ENCODE measurements around the gene POU2AF1. TPM values are rescaled to one million over a fixed set of nuclear protein-coding genes. Genes with fewer than 3 reads are reported as not detected.

POU2AF1 gene, protein sequence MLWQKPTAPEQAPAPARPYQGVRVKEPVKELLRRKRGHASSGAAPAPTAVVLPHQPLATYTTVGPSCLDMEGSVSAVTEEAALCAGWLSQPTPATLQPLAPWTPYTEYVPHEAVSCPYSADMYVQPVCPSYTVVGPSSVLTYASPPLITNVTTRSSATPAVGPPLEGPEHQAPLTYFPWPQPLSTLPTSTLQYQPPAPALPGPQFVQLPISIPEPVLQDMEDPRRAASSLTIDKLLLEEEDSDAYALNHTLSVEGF
- polyA plus RNA-seq (2013) = 0.88 TPM

DNA sequence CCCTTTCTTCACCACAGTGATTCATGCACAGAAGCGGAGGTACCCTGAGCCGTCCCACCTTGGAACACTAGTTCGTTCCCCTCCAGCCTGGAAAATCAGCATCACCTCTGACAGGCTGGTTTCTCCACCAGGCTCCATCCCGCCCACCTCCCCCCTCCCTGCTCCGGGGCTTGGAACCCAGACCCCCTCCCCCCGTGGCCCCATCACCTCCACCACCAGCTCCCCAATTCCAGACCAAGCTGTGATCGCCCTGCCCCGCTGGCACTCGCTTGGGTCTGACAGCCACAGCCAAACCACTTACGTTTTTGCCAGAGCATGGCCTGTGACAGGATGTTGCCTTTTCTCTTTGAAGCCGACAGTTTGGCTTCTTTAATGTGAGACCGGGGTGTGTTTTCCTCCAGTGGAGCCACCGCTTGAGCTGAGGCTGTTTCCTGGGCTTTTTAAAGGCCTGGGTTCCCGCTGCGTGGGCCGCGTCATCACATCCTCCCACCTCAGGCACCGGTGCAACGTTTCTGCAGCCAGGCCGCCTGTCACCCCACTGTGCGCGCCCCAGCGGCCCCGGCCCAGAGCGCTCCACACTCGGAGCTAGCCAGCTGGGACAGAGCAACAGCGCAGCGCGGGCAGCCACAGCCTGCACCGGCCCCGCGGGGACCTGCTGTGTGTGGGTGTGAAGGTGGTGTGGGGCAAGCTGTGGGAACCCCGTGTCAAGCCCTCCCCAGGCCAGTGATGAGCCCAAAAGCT, at the start of gene POU2AF1:
TSS of gene POU2AF1 (minus strand) at position 415 of the 741 bp plus-strand sequence. CDS start at position 317, 98 bp downstream.
- peak within 1 kb of the TSS in 1 of 2 experiments; percentile 14 for H3K27ac ChIP-seq (ENCODE audit: insufficient read depth in 1 of 2, low read depth in 1 of 2, low read length in 2 of 2, poor library complexity in 1 of 2, severe bottlenecking in 2 of 2)
- ChIA-PET CTCF (interaction anchor here (1.3 to 1.6 kb wide), 2 partner anchors 38 to 50 kb away, joined by 4 to 5 read pairs; no protein-coding TSS in a partner anchor), POLR2A (no interaction called here)
- WGBS (ENCODE audit: insufficient coverage) = 53% methylated on average over 18 of the region's 33 CpGs
- H3K4me1 ChIP-seq (ENCODE audit: control extremely low read depth in 1 of 4, control insufficient read depth in 4 of 4, insufficient read depth in 4 of 4, low read length in 3 of 4) = peaks cover 0 to 13% (median 3%) of the 10 kb centered on the region in 4 experiments
- no peaks in the 10 kb centered on the region for H3K36me3 ChIP-seq (ENCODE audit: control insufficient read depth in 4 of 4, insufficient read depth in 4 of 4, low read length in 3 of 4)
- H3K9me3 ChIP-seq (ENCODE audit: control extremely low read depth in 1 of 5, control insufficient read depth in 4 of 5, insufficient read depth in 2 of 5, low read depth in 1 of 5, low read length in 4 of 5) = no peaks in the 10 kb centered on the region
- peak within 1 kb of the TSS in 3 of 7 experiments; percentile 6 to 30 (median 8) for H3K4me3 ChIP-seq (ENCODE audit: control insufficient read depth in 1 of 7, extremely low read depth in 1 of 7, insufficient read depth in 4 of 7, low read depth in 2 of 7, low read length in 6 of 7)
- H3K27me3 ChIP-seq (replicated peaks in 2 of 5; ENCODE audit: control insufficient read depth in 4 of 5, insufficient read depth in 5 of 5, low read length in 4 of 5) = peaks cover 0 to 5% (median 0%) of the 10 kb centered on the region in 5 experiments
- peak in 2 of 3 donors; percentile 49 to 62 for DNase-seq

DNA sequence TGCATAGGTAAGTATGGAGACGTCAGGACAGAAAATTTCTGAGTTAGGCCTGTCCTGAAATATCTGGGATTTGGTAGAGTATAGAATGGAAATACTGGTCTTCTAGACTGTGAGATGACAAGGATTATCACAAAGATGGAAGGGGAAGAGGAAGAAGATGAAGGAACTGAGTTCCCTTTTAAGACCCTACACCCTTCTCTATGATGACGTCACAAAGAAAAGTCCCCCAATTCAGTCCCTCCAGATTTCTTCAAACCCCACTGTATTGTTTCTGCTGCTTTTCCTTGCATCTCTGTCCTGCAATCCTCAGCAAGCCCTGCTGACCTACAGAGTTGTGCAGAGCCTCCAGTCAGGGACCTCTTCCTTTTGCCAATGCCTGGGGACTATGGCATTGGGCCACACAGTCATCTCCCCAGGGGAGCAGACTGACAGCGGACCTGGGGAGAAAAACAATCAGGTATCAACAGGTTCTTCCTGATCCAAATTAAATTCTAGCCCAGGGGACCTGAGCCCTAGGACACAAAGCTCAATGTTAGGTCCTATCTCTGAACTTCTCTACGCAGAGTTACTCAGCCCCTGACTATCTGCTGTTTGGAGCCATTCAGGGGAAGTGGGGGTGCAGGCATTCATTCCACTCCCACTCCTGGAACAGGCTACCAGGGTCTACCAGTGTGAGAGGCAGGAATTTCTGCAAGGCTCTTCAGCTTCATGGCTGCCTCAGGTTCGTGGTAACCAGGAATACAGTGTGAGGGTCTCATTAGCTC, 49.2 kb upstream of the POU2AF1 start:
- H3K27me3 ChIP-seq (replicated peaks in 2 of 5; ENCODE audit: control insufficient read depth in 4 of 5, insufficient read depth in 5 of 5, low read length in 4 of 5) = peaks cover 0 to 3% (median 0%) of the 10 kb centered on the region in 5 experiments
- no peaks in the 10 kb centered on the region for H3K36me3 ChIP-seq (ENCODE audit: control insufficient read depth in 4 of 4, insufficient read depth in 4 of 4, low read length in 3 of 4)
- 93% methylated on average over 3 of the region's 5 CpGs for WGBS (ENCODE audit: insufficient coverage)
- no peak overlapping the region for H3K4me3 ChIP-seq (ENCODE audit: control insufficient read depth in 1 of 7, extremely low read depth in 1 of 7, insufficient read depth in 4 of 7, low read depth in 2 of 7, low read length in 6 of 7)
- peaks cover 0 to 4% (median 0%) of the 10 kb centered on the region in 4 experiments for H3K4me1 ChIP-seq (ENCODE audit: control extremely low read depth in 1 of 4, control insufficient read depth in 4 of 4, insufficient read depth in 4 of 4, low read length in 3 of 4)
- POLR2A ChIA-PET = no interaction called here
- CTCF ChIA-PET = interaction anchor here (0.8 to 4.0 kb wide), 14 partner anchors 9 to 989 kb away, joined by 3 to 28 read pairs (median 4); partner anchors contain the start of gene POU2AF1
- no peaks in the 10 kb centered on the region for H3K9me3 ChIP-seq (ENCODE audit: control extremely low read depth in 1 of 5, control insufficient read depth in 4 of 5, insufficient read depth in 2 of 5, low read depth in 1 of 5, low read length in 4 of 5)
- H3K27ac ChIP-seq (ENCODE audit: insufficient read depth in 1 of 2, low read depth in 1 of 2, low read length in 2 of 2, poor library complexity in 1 of 2, severe bottlenecking in 2 of 2) = no peak overlapping the region
- DNase-seq = no peak

DNA sequence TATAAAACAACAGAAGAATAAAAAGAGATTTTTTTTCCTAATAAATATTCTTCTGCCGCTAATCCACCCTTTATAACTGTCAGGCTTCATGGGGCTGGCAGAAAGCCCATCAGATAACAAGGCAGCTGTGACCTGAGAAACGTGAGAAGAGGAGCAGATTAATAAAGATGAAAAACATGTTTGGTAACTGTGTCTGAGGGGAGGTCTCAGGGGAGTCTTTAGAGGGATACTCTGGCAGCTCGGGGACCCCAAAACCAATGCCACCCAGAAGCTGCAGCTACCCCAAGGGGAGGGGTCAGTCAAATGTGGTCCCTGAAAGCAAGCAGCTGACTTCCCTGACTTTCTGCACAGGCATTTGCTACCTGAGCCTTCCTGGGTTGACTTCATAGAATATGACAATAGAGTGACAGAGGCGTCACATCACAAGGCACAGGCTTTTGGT, 48.4 kb upstream of the POU2AF1 start:
- Histone ChIP-seq H3K4me3 (ENCODE audit: control insufficient read depth in 1 of 7, extremely low read depth in 1 of 7, insufficient read depth in 4 of 7, low read depth in 2 of 7, low read length in 6 of 7) (no peak overlapping the region), H3K36me3 (ENCODE audit: control insufficient read depth in 4 of 4, insufficient read depth in 4 of 4, low read length in 3 of 4) (no peaks in the 10 kb centered on the region), H3K27me3 (replicated peaks in 2 of 5; ENCODE audit: control insufficient read depth in 4 of 5, insufficient read depth in 5 of 5, low read length in 4 of 5) (peaks cover 0 to 3% (median 0%) of the 10 kb centered on the region in 5 experiments), H3K9me3 (ENCODE audit: control extremely low read depth in 1 of 5, control insufficient read depth in 4 of 5, insufficient read depth in 2 of 5, low read depth in 1 of 5, low read length in 4 of 5) (no peaks in the 10 kb centered on the region), H3K4me1 (ENCODE audit: control extremely low read depth in 1 of 4, control insufficient read depth in 4 of 4, insufficient read depth in 4 of 4, low read length in 3 of 4) (peaks cover 0 to 4% (median 0%) of the 10 kb centered on the region in 4 experiments), H3K27ac (ENCODE audit: insufficient read depth in 1 of 2, low read depth in 1 of 2, low read length in 2 of 2, poor library complexity in 1 of 2, severe bottlenecking in 2 of 2) (no peak overlapping the region)
- WGBS (ENCODE audit: insufficient coverage) = 83% methylated on average over 2 of the region's 4 CpGs
- DNase-seq = peak in 2 of 3 donors; percentile 57 to 61
- ChIA-PET CTCF (interaction anchor here (0.9 to 12.3 kb wide), 9 partner anchors 9 to 145 kb away, joined by 3 to 176 read pairs (median 4); no protein-coding TSS in a partner anchor), POLR2A (no interaction called here)

DNA sequence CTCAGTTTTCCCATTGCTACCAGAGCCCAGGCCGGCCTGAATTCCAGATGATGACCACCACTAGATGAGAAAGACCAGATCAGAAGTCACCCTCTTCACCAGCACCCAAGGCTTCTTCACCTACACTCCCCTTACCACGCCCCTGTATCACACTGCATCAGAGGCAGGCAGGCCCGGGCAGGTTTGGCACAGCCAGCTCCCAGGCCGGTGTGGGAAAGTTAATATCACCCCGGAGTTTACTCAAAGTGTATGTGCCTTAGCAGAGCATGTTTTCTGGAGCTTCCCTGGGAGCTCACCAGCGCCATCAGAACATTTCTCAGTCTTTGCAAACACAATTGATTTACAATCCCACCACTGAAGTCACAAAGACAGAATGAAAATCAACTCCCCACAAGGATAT, 47.5 kb upstream of the POU2AF1 start:
- ChIA-PET POLR2A (no interaction called here), CTCF (interaction anchor here (0.6 to 12.3 kb wide), 10 partner anchors 9 to 905 kb away, joined by 3 to 176 read pairs (median 4); no protein-coding TSS in a partner anchor)
- no peak overlapping the region for H3K4me3 ChIP-seq (ENCODE audit: control insufficient read depth in 1 of 7, extremely low read depth in 1 of 7, insufficient read depth in 4 of 7, low read depth in 2 of 7, low read length in 6 of 7)
- H3K4me1 ChIP-seq (ENCODE audit: control extremely low read depth in 1 of 4, control insufficient read depth in 4 of 4, insufficient read depth in 4 of 4, low read length in 3 of 4) = peaks cover 0 to 4% (median 0%) of the 10 kb centered on the region in 4 experiments
- peaks cover 0 to 3% (median 0%) of the 10 kb centered on the region in 5 experiments for H3K27me3 ChIP-seq (replicated peaks in 2 of 5; ENCODE audit: control insufficient read depth in 4 of 5, insufficient read depth in 5 of 5, low read length in 4 of 5)
- H3K36me3 ChIP-seq (ENCODE audit: control insufficient read depth in 4 of 4, insufficient read depth in 4 of 4, low read length in 3 of 4) = no peaks in the 10 kb centered on the region
- no peak overlapping the region for H3K27ac ChIP-seq (ENCODE audit: insufficient read depth in 1 of 2, low read depth in 1 of 2, low read length in 2 of 2, poor library complexity in 1 of 2, severe bottlenecking in 2 of 2)
- H3K9me3 ChIP-seq (ENCODE audit: control extremely low read depth in 1 of 5, control insufficient read depth in 4 of 5, insufficient read depth in 2 of 5, low read depth in 1 of 5, low read length in 4 of 5) = no peaks in the 10 kb centered on the region
- no peak for DNase-seq
- 96% methylated on average over 6 of the region's 6 CpGs for WGBS (ENCODE audit: insufficient coverage)

DNA sequence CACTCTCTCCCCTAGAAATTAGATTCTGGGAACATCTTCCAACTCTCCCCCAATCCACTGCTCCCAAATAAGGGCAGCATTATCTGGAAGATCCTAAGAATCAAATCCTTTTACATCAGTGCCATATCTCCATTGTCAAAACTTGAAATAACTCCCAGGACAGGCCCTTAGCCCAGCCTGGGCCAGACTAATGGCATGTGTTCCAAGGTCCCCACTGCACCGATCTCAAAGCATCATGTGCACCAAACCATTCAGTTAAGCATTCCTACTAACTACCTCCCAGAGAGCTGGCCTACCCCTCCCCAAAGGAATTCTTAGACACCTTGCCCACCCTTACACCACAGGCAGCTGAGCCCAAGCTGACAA, 44.2 kb upstream of the POU2AF1 start:
- no peak for DNase-seq
- Histone ChIP-seq H3K4me1 (ENCODE audit: control extremely low read depth in 1 of 4, control insufficient read depth in 4 of 4, insufficient read depth in 4 of 4, low read length in 3 of 4) (peaks cover 0 to 4% (median under 1%) of the 10 kb centered on the region in 4 experiments), H3K27ac (ENCODE audit: insufficient read depth in 1 of 2, low read depth in 1 of 2, low read length in 2 of 2, poor library complexity in 1 of 2, severe bottlenecking in 2 of 2) (no peak overlapping the region), H3K27me3 (replicated peaks in 2 of 5; ENCODE audit: control insufficient read depth in 4 of 5, insufficient read depth in 5 of 5, low read length in 4 of 5) (peaks cover 0 to 3% (median 0%) of the 10 kb centered on the region in 5 experiments), H3K4me3 (ENCODE audit: control insufficient read depth in 1 of 7, extremely low read depth in 1 of 7, insufficient read depth in 4 of 7, low read depth in 2 of 7, low read length in 6 of 7) (no peak overlapping the region), H3K36me3 (ENCODE audit: control insufficient read depth in 4 of 4, insufficient read depth in 4 of 4, low read length in 3 of 4) (no peaks in the 10 kb centered on the region), H3K9me3 (ENCODE audit: control extremely low read depth in 1 of 5, control insufficient read depth in 4 of 5, insufficient read depth in 2 of 5, low read depth in 1 of 5, low read length in 4 of 5) (no peaks in the 10 kb centered on the region)
- ChIA-PET CTCF (interaction anchor here (0.9 to 12.3 kb wide), 16 partner anchors 9 to 957 kb away, joined by 3 to 176 read pairs (median 5); partner anchors contain the start of gene POU2AF3), POLR2A (no interaction called here)
- 100% methylated on average over 1 of the region's 1 CpG for WGBS (ENCODE audit: insufficient coverage)

DNA sequence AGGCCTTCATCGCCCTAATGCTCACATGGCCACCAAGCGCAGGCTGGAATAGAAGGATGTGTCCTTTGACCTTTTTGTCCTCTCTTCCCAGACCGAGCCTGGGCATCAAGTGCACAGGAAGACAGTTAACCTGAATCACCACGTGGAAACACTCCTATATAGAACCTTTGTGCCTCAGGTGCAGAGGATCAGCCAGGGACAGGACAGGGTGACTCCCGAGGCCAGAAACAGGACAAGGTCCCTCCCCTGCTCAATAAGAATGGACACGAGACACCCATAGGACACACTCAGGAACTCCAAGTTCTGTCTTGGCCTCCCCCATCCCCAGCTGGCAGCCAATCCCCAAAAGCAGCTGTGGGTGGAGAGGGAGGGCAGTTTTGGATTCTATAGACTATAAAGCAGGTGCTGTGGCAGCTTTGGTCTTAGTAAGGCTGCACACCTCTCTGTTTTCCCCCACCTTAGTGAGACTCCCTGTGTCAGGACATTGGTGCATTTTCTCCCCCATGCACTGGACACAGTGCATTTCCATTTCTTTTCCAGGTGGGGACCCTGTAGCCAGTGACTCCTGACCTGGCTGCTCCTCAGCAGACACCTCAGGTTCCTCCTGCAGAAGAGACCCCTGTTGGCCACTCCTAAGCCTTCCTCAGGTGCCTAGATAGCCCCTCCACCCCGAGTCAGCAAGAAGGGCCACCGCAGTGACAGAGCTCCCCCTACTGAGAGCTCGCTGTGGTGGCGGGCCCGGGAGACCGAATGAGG, 43.6 kb upstream of the POU2AF1 start:
- POLR2A ChIA-PET = no interaction called here
- no peak overlapping the region for H3K4me3 ChIP-seq (ENCODE audit: control insufficient read depth in 1 of 7, extremely low read depth in 1 of 7, insufficient read depth in 4 of 7, low read depth in 2 of 7, low read length in 6 of 7)
- DNase-seq = peak; percentile 70 to 76 (median 72)

More for the DNA sequence above, 43.6 kb upstream of the POU2AF1 start:
- no peak overlapping the region for H3K27ac ChIP-seq (ENCODE audit: insufficient read depth in 1 of 2, low read depth in 1 of 2, low read length in 2 of 2, poor library complexity in 1 of 2, severe bottlenecking in 2 of 2)
- WGBS (ENCODE audit: insufficient coverage) = 49% methylated on average over 11 of the region's 12 CpGs
- CTCF ChIA-PET = interaction anchor here (1.1 to 12.3 kb wide), 15 partner anchors 8 to 956 kb away, joined by 3 to 176 read pairs (median 5); partner anchors contain the start of gene POU2AF3
- H3K9me3 ChIP-seq (ENCODE audit: control extremely low read depth in 1 of 5, control insufficient read depth in 4 of 5, insufficient read depth in 2 of 5, low read depth in 1 of 5, low read length in 4 of 5) = no peaks in the 10 kb centered on the region
- H3K27me3 ChIP-seq (replicated peaks in 2 of 5; ENCODE audit: control insufficient read depth in 4 of 5, insufficient read depth in 5 of 5, low read length in 4 of 5) = peaks cover 0 to 3% (median 0%) of the 10 kb centered on the region in 5 experiments
- peaks cover 0 to 8% (median 6%) of the 10 kb centered on the region in 4 experiments for H3K4me1 ChIP-seq (ENCODE audit: control extremely low read depth in 1 of 4, control insufficient read depth in 4 of 4, insufficient read depth in 4 of 4, low read length in 3 of 4)
- no peaks in the 10 kb centered on the region for H3K36me3 ChIP-seq (ENCODE audit: control insufficient read depth in 4 of 4, insufficient read depth in 4 of 4, low read length in 3 of 4)
